Heart right ventricle (tissue), 16 donors: ENCODE measurements around the gene SOBP. TPM values are rescaled to one million over a fixed set of nuclear protein-coding genes. Genes with fewer than 3 reads are reported as not detected.
"Not testable (repeated sequence)": the region's sequence is repeated elsewhere in the genome, so short reads cannot be mapped to it uniquely, and the experiment has no call there.

ENCODE experiments used
- ATAC-seq, 8 donors: fragments of 200-7000 bp; cut with Tn5 transposase; one replicate each; pipeline ENCODE4 v1.9.1; 2020; ENCODE audit warnings: mild to moderate bottlenecking in 8 of 8, moderate library complexity in 8 of 8, moderate number of reproducible peaks in 1 of 8
- DNase-seq, 2 donors: peaks; one replicate each; pipeline ENCODE4 v3.0.0-alpha.2; 2020
- H3K27ac ChIP-seq, 10 donors: fragments of 200-600 bp; sonication (generic) in 2 of 10; one replicate each; pipeline versions ENCODE4 v1.5.0 to v1.8.0; 2020 to 2022; ENCODE audit warnings: mild to moderate bottlenecking in 3 of 10
- H3K27me3 ChIP-seq, 7 donors: fragments of 200-600 bp; one replicate each; pipeline ENCODE4 v1.8.0; 2021 to 2022; ENCODE audit warnings: mild to moderate bottlenecking in 2 of 7
- H3K36me3 ChIP-seq, 9 donors: fragments of 200-600 bp; sonication (generic) in 1 of 9; one replicate each; pipeline versions ENCODE4 v1.5.0 to v1.8.0; 2020 to 2022; ENCODE audit warnings: mild to moderate bottlenecking in 2 of 9
- H3K4me1 ChIP-seq, 9 donors: fragments of 200-600 bp; sonication (generic) in 1 of 9; one replicate each; pipeline versions ENCODE4 v1.5.0 to v1.8.0; 2020 to 2022; ENCODE audit warnings: mild to moderate bottlenecking in 4 of 9
- H3K4me3 ChIP-seq, 10 donors: fragments of 200-600 bp; sonication (generic) in 2 of 10; one replicate each; pipeline versions ENCODE4 v1.5.0 to v1.8.0; 2020 to 2022; ENCODE audit warnings: mild to moderate bottlenecking in 7 of 10, moderate library complexity in 2 of 10
- H3K9me3 ChIP-seq, 11 donors: fragments of 200-600 bp in 10 of 11; sonication (generic) in 2 of 11; one replicate each; pipeline versions ENCODE4 v1.5.0 to v1.8.0; 2013 to 2022; ENCODE audit warnings: mild to moderate bottlenecking in 2 of 11, control low read depth in 1 of 11, moderate library complexity in 1 of 11
- WGBS, 2 donors: extraction: QIAGEN DNeasy Blood & Tissue Kit; methylation state at CpG; one replicate each; pipeline ENCODE4 v1.1.7; 2013; ENCODE audit warnings: inconsistent platforms in 1 of 2; 5-methylcytosine and 5-hydroxymethylcytosine counted together
- intact Hi-C, 10 donors: fragments of 100-400 bp; cut with DNase I; formaldehyde crosslinking; loops; one replicate each; pipeline versions ENCODE4 v1.11.1 to v1.14.2; 2022
- polyA plus RNA-seq, 2 donors: library from polyadenylated mRNA; stranded (reverse); fragments of 200-250 nt; gene quantifications; one replicate each; pipeline ENCODE4 v1.2.3, GENCODE V29; 2013
- total RNA-seq, 10 donors: library from RNA; stranded (reverse); fragmentation: NEBNext Ultra II Directional in 3 of 10; extraction: Animal tissue kit (Norgen Biotek cat#: 25700) in 3 of 10; gene quantifications; one replicate each; pipeline versions ENCODE4 v1.2.1 to v1.2.4, GENCODE V29; 2021 to 2023
- TF ChIP-seq, protein P1 (sequence below), 9 donors: fragments of 200-600 bp; sonication (generic) in 2 of 9; IDR thresholded peaks; one replicate each; pipeline versions ENCODE4 v1.5.0 to v1.8.0; 2021 to 2022; ENCODE audit warnings: antibody characterized with exemption in 9 of 9, mild to moderate bottlenecking in 5 of 9, moderate library complexity in 1 of 9
- donor health status: Arrhythmogenic right ventricular cardiomyopathy.
- donor health status: ischemic (EF 13 %, LVEDD 7.1; RV severe dilation, severe dysfunction).
- donor health status: healthy with polysubstance abuse.
- donor health status: DM: no; HTN: yes; CAD: no.
- donor health status: DM: no; HTN: no; CAD: no.
- donor health status: ischemic (EF 25% LVEDD 6.9; RV normal size, moderate dysfunction).
- donor health status: ischemic (EF 25% LVEDD 5.7; RV mildly dilated, moderate dysfunction).
- donor health status: healthy.
- donor health status: DM: yes; HTN: yes; CAD: no.
- donor health status: Ischemic cardiomyopathy.
- donor health status: ischemic (EF 35%, LVEDD 5.7; RV mildly dilated, moderate dysfunction).
- donor health status: nonischemic (EF 11% LVEDD 7.7; RV severe dilation, severe dysfunction).
- donor health status: DM: yes; HTN: yes; CAD: no.
- donor health status: PGD.
- donor health status: ischemic (EF 29% LVEDD 5.4; RV normal size, mild dysfunction).
- donor health status: nonischemic (EF 23%, LVEDD 6.1; RV moderate dilation, normal function).

SOBP gene
- total and polyA plus RNA-seq, 12 donors = 5.2 to 25.3 (median 18.2) TPM

DNA sequence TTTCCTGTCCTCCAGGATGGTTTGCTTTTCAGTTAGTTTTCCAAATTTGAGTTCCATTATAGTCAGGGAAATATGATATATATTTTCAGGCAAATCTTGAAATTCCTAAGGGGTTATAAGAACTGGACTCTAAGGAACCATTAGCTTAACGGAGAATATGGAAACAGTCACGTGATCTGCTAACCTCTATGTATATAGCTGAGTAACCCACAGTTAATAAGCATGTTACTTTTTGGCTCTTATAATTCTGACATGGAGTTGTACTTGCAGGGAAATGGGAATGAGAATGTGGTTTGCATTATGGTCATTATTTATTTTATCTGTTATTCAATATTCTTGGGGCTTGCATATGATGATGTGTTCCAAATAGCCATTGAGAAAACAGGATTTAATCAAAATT, 23.3 kb downstream of the SOBP start:
- no peak overlapping the region for H3K4me3 ChIP-seq
- WGBS, 2 donors = 79% methylated on average over 2 of the region's 2 CpGs
- H3K36me3 ChIP-seq = peaks cover 0 to 32% (median 7%) of the 10 kb centered on the region in 9 donors
- no peak for DNase-seq
- H3K4me1 ChIP-seq = peaks cover 7 to 44% (median 19%) of the 10 kb centered on the region in 9 donors
- H3K27me3 ChIP-seq = no peaks in the 10 kb centered on the region
- H3K9me3 ChIP-seq = peaks cover 0 to 24% (median 0%) of the 10 kb centered on the region in 11 donors
- TF ChIP-seq, protein P1, sequence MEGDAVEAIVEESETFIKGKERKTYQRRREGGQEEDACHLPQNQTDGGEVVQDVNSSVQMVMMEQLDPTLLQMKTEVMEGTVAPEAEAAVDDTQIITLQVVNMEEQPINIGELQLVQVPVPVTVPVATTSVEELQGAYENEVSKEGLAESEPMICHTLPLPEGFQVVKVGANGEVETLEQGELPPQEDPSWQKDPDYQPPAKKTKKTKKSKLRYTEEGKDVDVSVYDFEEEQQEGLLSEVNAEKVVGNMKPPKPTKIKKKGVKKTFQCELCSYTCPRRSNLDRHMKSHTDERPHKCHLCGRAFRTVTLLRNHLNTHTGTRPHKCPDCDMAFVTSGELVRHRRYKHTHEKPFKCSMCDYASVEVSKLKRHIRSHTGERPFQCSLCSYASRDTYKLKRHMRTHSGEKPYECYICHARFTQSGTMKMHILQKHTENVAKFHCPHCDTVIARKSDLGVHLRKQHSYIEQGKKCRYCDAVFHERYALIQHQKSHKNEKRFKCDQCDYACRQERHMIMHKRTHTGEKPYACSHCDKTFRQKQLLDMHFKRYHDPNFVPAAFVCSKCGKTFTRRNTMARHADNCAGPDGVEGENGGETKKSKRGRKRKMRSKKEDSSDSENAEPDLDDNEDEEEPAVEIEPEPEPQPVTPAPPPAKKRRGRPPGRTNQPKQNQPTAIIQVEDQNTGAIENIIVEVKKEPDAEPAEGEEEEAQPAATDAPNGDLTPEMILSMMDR (IDR thresholded peaks at IDR 0.05) = no peak
- H3K27ac ChIP-seq = no peak overlapping the region
- ATAC-seq = no peak
- intact Hi-C loops = no loop called here

DNA sequence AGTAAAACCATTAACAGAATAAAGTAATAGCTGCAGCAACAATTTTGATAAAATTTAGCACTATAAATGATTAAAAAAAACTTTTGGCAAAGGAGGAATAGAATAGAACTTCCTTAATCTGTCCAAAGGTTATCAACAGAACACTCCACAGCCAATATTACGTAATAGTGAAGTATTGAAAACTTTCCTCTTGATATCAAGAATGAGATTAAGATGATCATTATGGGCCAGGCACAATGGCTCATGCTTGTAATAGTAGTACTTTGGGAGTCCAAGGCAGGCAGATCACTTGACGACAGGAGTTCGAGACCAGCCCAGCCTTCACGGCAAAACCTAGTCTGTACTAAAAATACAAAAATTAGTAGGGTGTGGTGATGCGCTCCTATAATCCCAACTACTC, 26.0 kb downstream of the SOBP start:
- Histone ChIP-seq H3K4me1 (peaks cover 7 to 25% (median 17%) of the 10 kb centered on the region in 9 donors), H3K27me3 (no peaks in the 10 kb centered on the region), H3K27ac (no peak overlapping the region), H3K4me3 (no peak overlapping the region), H3K9me3 (peaks cover 0 to 24% (median 0%) of the 10 kb centered on the region in 11 donors), H3K36me3 (peaks cover 0 to 32% (median 7%) of the 10 kb centered on the region in 9 donors)
- ATAC-seq (no peak), DNase-seq (no peak)
- TF ChIP-seq, protein P1 (IDR thresholded peaks at IDR 0.05) = no peak
- intact Hi-C loops = no loop called here
- WGBS, 2 donors = 97 to 98% methylated on average over 5 of the region's 5 CpGs

DNA sequence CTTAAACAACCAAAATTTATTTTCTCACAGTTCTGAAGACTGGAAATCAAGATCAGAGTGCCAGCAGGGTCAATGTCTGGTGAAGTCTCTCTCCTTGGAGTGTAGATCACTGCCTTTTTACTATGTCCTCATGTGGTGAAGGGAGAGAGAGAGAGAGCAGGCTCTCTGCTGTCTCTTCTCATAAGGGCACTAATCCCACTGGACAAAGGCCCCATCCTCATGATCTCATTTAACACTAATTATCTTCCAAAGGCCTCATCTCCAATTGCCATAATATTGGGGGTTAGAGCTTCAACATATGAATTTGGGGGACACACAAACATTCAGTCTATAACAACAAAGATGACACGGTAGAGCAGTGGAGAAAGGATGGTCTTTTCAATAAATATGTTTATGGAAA, 27.4 kb downstream of the SOBP start:
- Histone ChIP-seq H3K36me3 (peaks cover 0 to 32% (median 7%) of the 10 kb centered on the region in 9 donors), H3K4me1 (peaks cover 0 to 12% (median 4%) of the 10 kb centered on the region in 9 donors), H3K9me3 (peaks cover 0 to 24% (median 0%) of the 10 kb centered on the region in 11 donors), H3K27ac (no peak overlapping the region), H3K4me3 (no peak overlapping the region), H3K27me3 (no peaks in the 10 kb centered on the region)
- DNase-seq (no peak), ATAC-seq (no peak)
- 97 to 98% methylated on average over 1 of the region's 1 CpG for WGBS, 2 donors
- TF ChIP-seq, protein P1 (IDR thresholded peaks at IDR 0.05) = no peak
- intact Hi-C loops = no loop called here

DNA sequence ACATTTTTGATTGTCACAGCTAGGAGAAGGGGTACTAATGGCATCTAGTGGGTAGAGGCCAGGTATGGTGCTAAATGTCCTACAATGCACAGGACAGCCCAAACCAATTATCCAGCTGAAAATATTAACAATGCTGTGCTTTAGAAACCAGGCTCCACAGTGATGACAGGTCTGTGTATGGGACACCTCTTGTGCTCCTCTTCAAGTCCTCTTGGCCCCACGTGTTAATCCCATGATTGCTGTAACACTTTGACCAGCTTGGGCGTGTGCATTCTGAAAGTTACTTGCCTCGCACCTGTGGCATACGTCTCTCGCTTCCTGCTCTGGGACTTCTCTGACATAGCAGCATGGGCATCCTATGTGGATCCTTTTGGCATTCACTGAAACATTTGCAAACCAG, 29.3 kb downstream of the SOBP start:
- DNase-seq, H3K27ac ChIP-seq, H3K27me3 ChIP-seq, ATAC-seq, H3K4me3 ChIP-seq, intact Hi-C loops: not testable (repeated sequence)
- Histone ChIP-seq H3K4me1 (peaks cover 0 to 12% (median 0%) of the 10 kb centered on the region in 9 donors), H3K9me3 (peaks cover 0 to 24% (median 0%) of the 10 kb centered on the region in 11 donors), H3K36me3 (peaks cover 0 to 25% (median 5%) of the 10 kb centered on the region in 9 donors)
- 74 to 78% methylated on average over 5 of the region's 5 CpGs for WGBS, 2 donors

DNA sequence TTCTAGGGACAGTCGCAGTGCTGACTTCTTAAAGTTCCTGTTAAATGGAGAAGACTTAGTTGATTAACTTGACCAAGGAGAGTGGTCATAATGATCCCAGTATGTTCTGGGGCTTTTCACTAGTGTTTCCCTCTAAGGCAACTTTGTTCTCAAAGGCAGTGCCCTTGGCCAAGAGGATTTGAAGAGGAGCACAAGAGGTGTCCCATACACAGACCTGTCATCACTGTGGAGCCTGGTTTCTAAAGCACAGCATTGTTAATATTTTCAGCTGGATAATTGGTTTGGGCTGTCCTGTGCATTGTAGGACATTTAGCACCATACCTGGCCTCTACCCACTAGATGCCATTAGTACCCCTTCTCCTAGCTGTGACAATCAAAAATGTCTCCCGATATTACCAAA, 30.8 kb downstream of the SOBP start:
- ATAC-seq, H3K27ac ChIP-seq, H3K27me3 ChIP-seq, H3K4me3 ChIP-seq, DNase-seq, intact Hi-C loops: not testable (repeated sequence)
- WGBS, 2 donors = 4 to 54% methylated on average over 1 of the region's 2 CpGs
- Histone ChIP-seq H3K4me1 (peaks cover 0 to 12% (median 0%) of the 10 kb centered on the region in 9 donors), H3K36me3 (peaks cover 0 to 27% (median 4%) of the 10 kb centered on the region in 9 donors), H3K9me3 (peaks cover 0 to 16% (median 0%) of the 10 kb centered on the region in 11 donors)
